Measurements from ENCODE around the gene GRK3.

Gene GRK3

GRCh38 chr22:25763239-25763777 lies 198.8 kb downstream of the GRK3 start:
- no peak for DNase-seq

DNA sequence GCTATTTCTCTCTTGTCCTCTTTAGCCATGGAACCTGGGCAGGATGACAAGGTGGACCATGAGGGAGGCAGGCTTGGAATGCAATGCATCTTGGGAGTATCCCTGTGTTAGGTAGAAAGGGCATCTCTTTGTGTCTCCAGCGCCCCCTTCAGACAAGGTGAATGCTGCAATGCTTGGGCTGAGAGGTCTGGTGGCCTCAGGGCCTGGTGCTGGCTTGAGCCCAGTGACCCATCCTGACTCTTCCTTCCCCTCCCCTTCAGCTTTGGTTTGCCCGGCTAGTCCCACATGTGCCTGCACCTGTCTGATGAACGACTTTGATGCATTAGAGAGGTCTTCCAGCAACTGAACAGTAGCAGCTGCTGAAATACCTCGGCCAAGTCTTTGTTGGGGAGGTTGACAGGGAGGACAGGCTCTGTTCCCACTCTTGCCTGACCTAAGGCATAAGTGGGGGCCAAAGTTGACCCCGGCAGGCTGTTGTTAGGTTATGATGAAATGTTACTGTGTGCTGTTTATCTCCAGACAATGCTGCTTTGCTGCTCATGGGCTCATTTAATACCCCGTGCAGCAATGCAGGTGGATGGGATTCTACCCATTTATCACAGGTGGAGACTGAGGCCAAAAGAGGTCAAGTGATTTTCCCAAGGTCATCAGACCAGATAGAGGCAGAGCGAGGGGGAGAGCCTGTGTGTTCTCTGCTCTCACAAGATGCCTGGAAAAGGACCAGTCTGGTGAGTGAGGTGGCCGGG lies 200.0 kb downstream of the GRK3 start:
- no peak for DNase-seq

DNA sequence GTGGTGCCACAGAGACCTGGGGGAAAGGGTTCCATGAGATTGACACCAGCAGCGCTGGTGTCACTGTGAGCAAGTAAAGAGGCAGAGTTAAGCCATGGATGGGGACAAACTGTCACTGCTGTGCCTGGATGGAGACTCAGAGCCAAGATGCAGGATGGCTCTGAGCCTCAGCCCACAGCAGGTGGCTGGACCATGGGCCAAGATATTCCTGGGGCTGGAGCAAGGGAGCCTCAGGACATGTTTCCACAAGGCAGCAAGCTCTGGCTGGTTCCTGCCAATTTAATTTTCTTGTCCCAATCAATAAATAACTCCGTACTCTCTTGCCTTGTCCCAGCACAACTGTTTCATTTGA lies 200.5 kb downstream of the GRK3 start:
- no peak for DNase-seq

GRCh38 chr22:25765801-25766200 lies 201.3 kb downstream of the GRK3 start:
- DNase-seq, result no peak

DNA sequence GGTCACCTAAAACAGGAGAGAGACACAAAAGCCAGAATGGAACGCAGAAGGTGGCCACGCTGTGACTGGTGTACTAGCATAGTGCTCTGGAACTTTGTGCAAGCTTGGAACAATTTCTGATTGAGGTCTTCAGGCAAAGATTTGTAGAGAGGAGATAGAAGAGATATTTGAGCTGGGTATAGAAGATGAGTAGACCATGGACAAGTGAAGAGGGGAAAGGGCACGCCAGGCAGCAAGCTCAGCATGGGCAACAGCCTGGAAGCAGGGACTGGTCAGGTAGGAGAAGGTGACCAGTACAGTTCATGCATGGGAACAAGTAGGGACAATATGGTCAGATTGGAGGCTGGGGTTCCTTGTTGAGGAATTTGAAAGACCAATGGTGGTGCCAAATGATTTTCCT lies 201.9 kb downstream of the GRK3 start:
- DNase-seq, result no peak

DNA sequence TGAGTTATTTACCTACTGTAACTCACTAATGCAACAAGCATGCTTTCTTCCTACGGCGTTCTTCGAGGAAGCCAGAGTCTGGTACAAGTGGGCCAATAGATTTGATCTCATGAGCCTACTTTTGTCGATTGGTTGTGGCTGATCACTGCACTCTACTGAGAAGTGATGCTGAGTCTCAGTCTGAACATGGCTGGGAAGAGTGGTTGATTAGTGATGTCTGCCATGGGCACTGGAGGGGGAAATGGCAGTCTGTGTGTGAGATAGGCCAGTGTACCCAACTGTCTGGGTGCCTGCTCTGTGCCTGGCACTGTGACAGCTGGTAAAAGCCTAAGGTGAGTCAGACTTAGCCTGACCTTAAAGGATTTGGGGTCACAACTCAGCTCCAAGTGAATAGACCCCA lies 205.9 kb downstream of the GRK3 start:
- DNase-seq, result no peak

DNA sequence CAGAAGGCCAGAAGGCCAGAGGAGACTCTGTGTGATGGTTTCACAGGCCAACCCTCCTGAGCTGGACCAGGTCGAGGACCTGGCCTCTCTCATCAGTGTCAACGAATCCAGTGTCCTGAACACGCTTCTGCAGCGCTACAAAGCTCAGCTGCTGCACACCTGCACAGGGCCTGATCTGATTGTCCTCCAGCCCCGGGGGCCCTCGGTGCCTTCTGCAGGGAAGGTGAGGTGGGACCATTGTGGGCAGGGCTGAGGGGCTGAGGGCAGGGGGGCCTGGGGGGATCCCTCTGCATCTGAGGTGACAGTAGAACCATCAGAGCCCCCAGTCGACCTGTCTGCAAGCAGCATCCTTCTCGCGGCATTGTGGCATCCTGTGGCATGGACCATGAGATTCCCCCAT lies 207.8 kb downstream of the GRK3 start:
- DNase-seq, result no peak

GRCh38 chr22:25774575-25775026 lies 210.1 kb downstream of the GRK3 start:
- no peak for DNase-seq

DNA sequence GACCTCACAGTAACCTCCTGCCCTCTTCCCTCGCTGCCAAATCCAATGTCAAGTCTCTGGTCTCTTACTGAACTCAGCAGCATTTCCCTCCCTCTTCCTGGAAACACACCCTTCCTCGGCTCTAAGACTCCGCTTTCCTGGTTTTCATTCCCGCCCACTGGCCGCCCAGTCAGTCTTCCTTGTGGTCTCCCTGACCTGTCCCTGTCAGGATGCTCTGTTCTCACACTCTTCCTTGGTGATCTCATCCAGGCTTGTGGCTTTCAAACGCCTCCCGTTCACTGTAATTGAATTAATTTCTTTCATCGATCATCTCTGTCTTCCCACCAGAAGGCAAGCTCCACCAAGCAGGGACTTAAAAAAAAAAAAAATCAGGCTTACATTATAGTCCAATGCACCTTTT lies 211.1 kb downstream of the GRK3 start:
- no peak for DNase-seq

- DNase-seq, result no peak
Measured at GRCh38 chr22:25777411-25777810, 212.9 kb downstream of the GRK3 start.

DNA sequence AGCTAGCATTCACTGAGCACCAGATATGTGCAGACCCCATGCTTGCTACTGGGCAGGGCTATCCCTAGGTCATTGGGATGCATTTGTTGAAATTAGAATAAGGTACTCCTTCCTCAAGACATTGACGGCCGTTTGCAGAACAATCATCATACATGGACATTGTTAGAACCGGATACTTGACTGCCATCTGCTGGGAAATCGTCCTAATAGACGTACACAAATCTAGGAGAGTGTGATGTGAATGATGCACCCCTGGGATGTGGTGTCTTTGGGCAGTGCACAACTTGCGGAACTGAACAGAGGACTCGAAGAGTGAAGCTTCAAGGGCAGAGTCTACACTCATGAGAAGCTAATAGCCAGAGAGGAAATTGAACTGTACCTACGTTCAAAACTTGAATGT lies 213.4 kb downstream of the GRK3 start:
- no peak for DNase-seq
